Spleen (tissue), 11 donors: Measurements from ENCODE around the gene ATG16L2. TPM values are rescaled to one million over a fixed set of nuclear protein-coding genes. Genes with fewer than 3 reads are reported as not detected.

Experiments used
- DNase-seq: peaks from one replicate; pipeline ENCODE4 v3.0.0-alpha.2; 2020
- H3K27ac ChIP-seq, 8 donors: fragments of 200-600 bp; sonication (generic) in 7 of 8; 1 replicate in 4 of 8; 2 replicates in 4 of 8; pipeline versions ENCODE4 v1.5.0 to v1.8.0; 2016 to 2021; ENCODE audit warnings: inconsistent platforms in 4 of 8, mild to moderate bottlenecking in 4 of 8, moderate library complexity in 1 of 8
- H3K27me3 ChIP-seq, 7 donors: fragments of 200-600 bp; sonication (generic) in 6 of 7; replicated peaks in 1 of 7; 1 replicate in 4 of 7; 2 replicates in 3 of 7; pipeline versions ENCODE4 v1.5.0 to v1.8.0; 2016 to 2021; ENCODE audit warnings: inconsistent platforms in 3 of 7, mild to moderate bottlenecking in 1 of 7
- H3K36me3 ChIP-seq, 6 donors: fragments of 200-600 bp; sonication (generic) in 5 of 6; 1 replicate in 4 of 6; 2 replicates in 2 of 6; pipeline versions ENCODE4 v1.5.0 to v1.8.0; 2016 to 2021; ENCODE audit warnings: inconsistent platforms in 2 of 6
- H3K4me1 ChIP-seq, 6 donors: fragments of 200-600 bp; sonication (generic) in 5 of 6; 1 replicate in 3 of 6; 2 replicates in 3 of 6; pipeline versions ENCODE4 v1.5.0 to v1.8.0; 2016 to 2021; ENCODE audit warnings: inconsistent platforms in 3 of 6
- H3K4me3 ChIP-seq, 8 donors: fragments of 200-600 bp; sonication (generic) in 7 of 8; 1 replicate in 4 of 8; 2 replicates in 4 of 8; pipeline versions ENCODE4 v1.5.0 to v1.8.0; 2016 to 2021; ENCODE audit warnings: inconsistent platforms in 4 of 8, mild to moderate bottlenecking in 4 of 8, moderate library complexity in 2 of 8
- H3K9me3 ChIP-seq, 8 donors: fragments of 200-600 bp; sonication (generic) in 7 of 8; 1 replicate in 4 of 8; 2 replicates in 4 of 8; pipeline versions ENCODE4 v1.5.0 to v1.8.0; 2016 to 2021; ENCODE audit warnings: inconsistent platforms in 4 of 8
- POLR2A ChIP-seq, 3 donors: fragments of 450-650 bp; IDR thresholded peaks; one replicate each; pipeline ENCODE4 v1.5.1; 2017; ENCODE audit warnings: antibody characterized with exemption in 3 of 3, mild to moderate bottlenecking in 1 of 3
- POLR2AphosphoS5 ChIP-seq, 3 donors: sonication (generic); formaldehyde crosslinking; IDR thresholded peaks; one replicate each; pipeline ENCODE4 v1.5.1; 2017; ENCODE audit warnings: antibody characterized with exemption in 3 of 3
- WGBS, 5 donors: extraction: QIAGEN DNeasy Blood & Tissue Kit in 3 of 5; methylation state at CpG; one replicate each; pipeline versions ENCODE4 v1.1.5 to v1.1.7; 2013 to 2018; 5-methylcytosine and 5-hydroxymethylcytosine counted together
- intact Hi-C: fragments of 100-400 bp; cut with DNase I; formaldehyde crosslinking; loops from one replicate; pipeline ENCODE4 v1.15.0; 2023; ENCODE audit warnings: low total_unique reads
- polyA plus RNA-seq, 3 donors: library from polyadenylated mRNA; stranded (reverse); fragments of 200-250 nt; gene quantifications; one replicate each; pipeline ENCODE4 v1.2.1, GENCODE V29; 2013
- total RNA-seq, 7 donors: library from RNA; depleted of rRNA in 3 of 7; stranded (reverse); fragments of >200 nt in 3 of 7; fragmentation: NEBNext Ultra II Directional in 4 of 7; extraction: Animal tissue kit (Norgen Biotek cat#: 25700) in 4 of 7; gene quantifications; one replicate each; pipeline versions ENCODE4 v1.1.0 to v1.2.1, GENCODE V29; 2016 to 2021
- TF ChIP-seq, protein P1 (sequence below), 11 experiments: fragments of 200-600 bp in 7 of 11; fragments of 450-650 bp in 4 of 11; sonication (generic) in 4 of 11; IDR thresholded peaks in 8 of 11; conservative IDR thresholded peaks in 3 of 11; 1 replicate in 7 of 11; 2 replicates in 4 of 11; pipeline versions ENCODE4 v1.4.0 to v1.8.0; 2016 to 2021; ENCODE audit warnings: antibody characterized with exemption in 11 of 11, inconsistent platforms in 4 of 11, mild to moderate bottlenecking in 1 of 11
- donor health status: healthy with polysubstance abuse.
- donor health status: DM: no; HTN: no; CAD: no; lungs with moderate emphysema.
- donor health status: DM: no; HTN: no; CAD: no.
- donor health status: Bipolar disorder and iron deficiency.
- donor health status: healthy.
- donor health status: DM: no; HTN: no; CAD: no.
- donor health status: DM: yes; HTN: yes; CAD: no.

ATG16L2 gene
- total and polyA plus RNA-seq, 10 donors, result 96.9 to 368 (median 237) TPM

GRCh38 chr11:72860592-72860991, 46.4 kb downstream of the ATG16L2 start:
- 82 to 95% (median 89%) methylated on average over 4 of the region's 4 CpGs for WGBS, 5 donors
- H3K9me3 ChIP-seq, result no peaks in the 10 kb centered on the region
- DNase-seq, result no peak
- TF ChIP-seq, protein P1, sequence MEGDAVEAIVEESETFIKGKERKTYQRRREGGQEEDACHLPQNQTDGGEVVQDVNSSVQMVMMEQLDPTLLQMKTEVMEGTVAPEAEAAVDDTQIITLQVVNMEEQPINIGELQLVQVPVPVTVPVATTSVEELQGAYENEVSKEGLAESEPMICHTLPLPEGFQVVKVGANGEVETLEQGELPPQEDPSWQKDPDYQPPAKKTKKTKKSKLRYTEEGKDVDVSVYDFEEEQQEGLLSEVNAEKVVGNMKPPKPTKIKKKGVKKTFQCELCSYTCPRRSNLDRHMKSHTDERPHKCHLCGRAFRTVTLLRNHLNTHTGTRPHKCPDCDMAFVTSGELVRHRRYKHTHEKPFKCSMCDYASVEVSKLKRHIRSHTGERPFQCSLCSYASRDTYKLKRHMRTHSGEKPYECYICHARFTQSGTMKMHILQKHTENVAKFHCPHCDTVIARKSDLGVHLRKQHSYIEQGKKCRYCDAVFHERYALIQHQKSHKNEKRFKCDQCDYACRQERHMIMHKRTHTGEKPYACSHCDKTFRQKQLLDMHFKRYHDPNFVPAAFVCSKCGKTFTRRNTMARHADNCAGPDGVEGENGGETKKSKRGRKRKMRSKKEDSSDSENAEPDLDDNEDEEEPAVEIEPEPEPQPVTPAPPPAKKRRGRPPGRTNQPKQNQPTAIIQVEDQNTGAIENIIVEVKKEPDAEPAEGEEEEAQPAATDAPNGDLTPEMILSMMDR (IDR thresholded peaks at IDR 0.05 in 8 of 11, conservative IDR thresholded peaks at IDR 0.05 in 3 of 11), result no peak
- TF ChIP-seq POLR2AphosphoS5 (IDR thresholded peaks at IDR 0.05), result no peak
- no peak for TF ChIP-seq POLR2A (IDR thresholded peaks at IDR 0.05)
- H3K27ac ChIP-seq, result no peak overlapping the region
- H3K27me3 ChIP-seq, result no peaks in the 10 kb centered on the region
- H3K36me3 ChIP-seq, result peaks cover 0 to 67% (median 9%) of the 10 kb centered on the region in 6 donors
- peaks cover 5 to 66% (median 28%) of the 10 kb centered on the region in 6 donors for H3K4me1 ChIP-seq
- H3K4me3 ChIP-seq, result no peak overlapping the region
- intact Hi-C loops, result no loop called here

GRCh38 chr11:72863091-72863490, 48.9 kb downstream of the ATG16L2 start:
- no peak for DNase-seq
- no peak for TF ChIP-seq POLR2AphosphoS5 (IDR thresholded peaks at IDR 0.05)
- TF ChIP-seq POLR2A (IDR thresholded peaks at IDR 0.05), result no peak
- TF ChIP-seq, protein P1 (IDR thresholded peaks at IDR 0.05 in 8 of 11, conservative IDR thresholded peaks at IDR 0.05 in 3 of 11), result no peak
- Histone ChIP-seq H3K4me3 (no peak overlapping the region), H3K27me3 (no peaks in the 10 kb centered on the region), H3K36me3 (peaks cover 0 to 77% (median 19%) of the 10 kb centered on the region in 6 donors), H3K9me3 (no peaks in the 10 kb centered on the region), H3K4me1 (peaks cover 0 to 54% (median 13%) of the 10 kb centered on the region in 6 donors), H3K27ac (peak overlapping the region in 3 of 8 donors; percentile 9 to 45 (median 14))
- intact Hi-C loops, result no loop called here
- WGBS, 5 donors, result 95 to 99% (median 98%) methylated on average over 1 of the region's 1 CpG

DNA sequence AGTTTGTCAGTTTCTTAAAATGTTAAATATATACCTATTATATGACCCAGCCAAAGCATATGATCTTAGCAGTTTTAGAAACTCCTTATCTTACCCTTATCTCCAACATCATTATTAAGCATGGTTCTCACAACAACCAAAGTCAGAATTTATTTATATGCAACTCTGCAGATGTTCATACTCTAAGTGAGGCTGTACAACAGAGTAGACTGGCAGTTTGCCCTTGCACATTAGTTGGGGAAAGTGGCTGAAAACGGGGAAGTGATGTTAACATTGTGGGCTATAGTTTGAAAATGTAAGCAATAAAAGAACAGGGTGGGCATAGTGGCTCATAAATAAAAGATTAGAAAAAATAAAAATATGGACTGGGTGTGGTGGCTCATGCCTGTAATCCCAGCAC, 49.7 kb downstream of the ATG16L2 start:
- H3K4me1 ChIP-seq, result peaks cover 0 to 54% (median 13%) of the 10 kb centered on the region in 6 donors
- no peak overlapping the region for H3K4me3 ChIP-seq
- no peak for DNase-seq
- TF ChIP-seq POLR2A (IDR thresholded peaks at IDR 0.05), result no peak
- TF ChIP-seq, protein P1 (IDR thresholded peaks at IDR 0.05 in 8 of 11, conservative IDR thresholded peaks at IDR 0.05 in 3 of 11), result no peak
- TF ChIP-seq POLR2AphosphoS5 (IDR thresholded peaks at IDR 0.05), result no peak
- H3K27me3 ChIP-seq, result no peaks in the 10 kb centered on the region
- 39 to 53% (median 45%) methylated on average over 1 of the region's 1 CpG for WGBS, 5 donors
- peak overlapping the region in 4 of 8 donors; percentile 36 to 49 (median 44) for H3K27ac ChIP-seq
- intact Hi-C loops, result no loop called here
- no peaks in the 10 kb centered on the region for H3K9me3 ChIP-seq
- H3K36me3 ChIP-seq, result peaks cover 0 to 77% (median 16%) of the 10 kb centered on the region in 6 donors

DNA sequence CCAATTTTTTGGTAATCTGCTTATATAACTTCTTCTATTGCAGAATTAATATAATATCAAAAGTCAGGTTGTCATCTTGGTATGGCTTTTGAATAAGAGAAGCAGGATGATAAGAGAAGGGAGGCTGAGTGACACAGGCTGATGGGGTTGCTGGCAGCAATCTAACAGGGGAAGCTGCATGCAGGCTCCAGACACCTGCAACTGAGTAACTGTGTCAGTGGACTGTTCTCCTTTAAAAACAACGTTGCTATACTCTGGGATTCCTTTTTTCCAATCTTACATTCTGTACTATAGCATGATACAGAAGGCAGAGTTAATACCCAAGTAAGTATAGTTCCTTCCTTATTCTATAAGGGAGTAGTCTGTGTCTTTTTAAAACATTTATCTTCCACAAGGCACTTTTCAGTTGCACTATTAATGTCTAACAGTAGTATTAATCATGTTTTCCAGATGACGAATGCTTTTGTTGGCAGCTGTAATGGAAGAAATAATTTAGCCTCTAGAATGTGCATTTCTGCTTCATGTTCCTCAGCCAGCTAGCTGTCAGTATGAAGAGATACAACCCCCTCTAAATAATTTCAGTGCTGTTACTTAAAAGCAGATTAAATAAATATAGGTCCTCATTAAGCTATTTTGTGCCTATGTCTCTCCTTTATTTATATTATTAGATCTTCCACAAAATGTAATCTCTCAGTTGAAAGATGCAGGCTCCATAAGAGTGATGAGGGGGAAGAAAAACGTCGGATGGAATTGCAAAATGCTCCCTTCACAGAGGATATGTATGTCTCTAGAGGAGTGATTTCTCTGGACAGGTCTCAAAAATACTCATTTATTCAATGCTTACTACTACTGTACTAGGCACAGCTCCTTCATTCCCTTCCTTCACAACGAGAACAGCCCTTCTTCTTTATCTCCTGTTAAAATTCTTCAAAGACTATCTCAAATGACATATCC, 50.8 kb downstream of the ATG16L2 start:
- H3K27me3 ChIP-seq, result no peaks in the 10 kb centered on the region
- H3K4me3 ChIP-seq, result no peak overlapping the region
- intact Hi-C loops, result no loop called here
- TF ChIP-seq POLR2A (IDR thresholded peaks at IDR 0.05), result no peak
- TF ChIP-seq, protein P1 (IDR thresholded peaks at IDR 0.05 in 8 of 11, conservative IDR thresholded peaks at IDR 0.05 in 3 of 11), result no peak
- no peak for TF ChIP-seq POLR2AphosphoS5 (IDR thresholded peaks at IDR 0.05)
- 44 to 72% (median 48%) methylated on average over 5 of the region's 5 CpGs for WGBS, 5 donors
- no peaks in the 10 kb centered on the region for H3K9me3 ChIP-seq
- peaks cover 0 to 77% (median 18%) of the 10 kb centered on the region in 6 donors for H3K36me3 ChIP-seq
- H3K4me1 ChIP-seq, result peaks cover 4 to 64% (median 18%) of the 10 kb centered on the region in 6 donors
- no peak for DNase-seq
- H3K27ac ChIP-seq, result peak overlapping the region in 5 of 8 donors; percentile 22 to 53 (median 45)
